Neural crest cell (in vitro differentiated cells): ENCODE measurements around the gene ARID4A. TPM values are rescaled to one million over a fixed set of nuclear protein-coding genes. Genes with fewer than 3 reads are reported as not detected.

Experiments used
- DNase-seq: peaks from one replicate; pipeline ENCODE4 v3.0.0; 2021; ENCODE audit warnings: low read depth, mixed read lengths, low spot score
- H3K27ac Mint-ChIP-seq: one replicate; pipeline ENCODE4 v1.8.0; 2021; ENCODE audit warnings: mild to moderate bottlenecking, mixed read lengths; ENCODE audit not compliant: unreplicated experiment
- H3K27me3 Mint-ChIP-seq: 2 replicates; pipeline ENCODE4 v1.8.0; 2021; ENCODE audit warnings: low read depth, mild to moderate bottlenecking, mixed read lengths
- H3K36me3 Mint-ChIP-seq: 2 replicates; pipeline ENCODE4 v1.8.0; 2021; ENCODE audit warnings: low read depth, mild to moderate bottlenecking, mixed read lengths
- H3K4me1 Mint-ChIP-seq: 2 replicates; pipeline ENCODE4 v1.8.0; 2021; ENCODE audit warnings: mixed read lengths
- H3K4me3 Mint-ChIP-seq: one replicate; pipeline ENCODE4 v1.8.0; 2021; ENCODE audit warnings: mild to moderate bottlenecking, mixed read lengths
- H3K9me3 Mint-ChIP-seq: 2 replicates; pipeline ENCODE4 v1.8.0; 2021; ENCODE audit warnings: mixed read lengths
- total RNA-seq: library from RNA; stranded (reverse); gene quantifications from 2 replicates; pipeline ENCODE4 v1.2.1, GENCODE V29; 2021
- TF ChIP-seq, protein P1 (sequence below): fragments of 200-600 bp; sonication (generic); conservative IDR thresholded peaks from 2 replicates; pipeline ENCODE4 v1.5.0; 2021; ENCODE audit warnings: antibody characterized with exemption, mild to moderate bottlenecking

Gene ARID4A
- total RNA-seq, 1 donor from 2014 or later = 30.5 TPM

DNA sequence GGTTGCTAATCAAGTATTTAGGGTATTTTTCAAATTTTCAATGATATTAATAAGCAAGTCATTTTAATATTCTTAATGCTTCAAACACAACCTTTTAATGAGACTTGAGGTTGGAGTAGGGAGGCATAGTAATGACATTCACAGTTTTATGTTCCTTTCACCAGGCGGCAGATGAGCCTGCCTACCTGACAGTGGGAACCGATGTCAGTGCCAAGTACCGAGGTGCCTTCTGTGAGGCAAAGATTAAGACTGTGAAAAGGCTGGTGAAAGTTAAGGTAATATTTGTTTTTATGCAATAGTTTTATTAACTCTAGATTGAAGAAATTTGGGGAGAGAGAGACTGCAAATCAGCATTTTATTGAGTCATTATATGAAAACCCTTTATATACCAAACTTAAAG, 3.1 kb downstream of the ARID4A start:
- H3K9me3 Mint-ChIP-seq = no peaks in the 10 kb centered on the region
- DNase-seq = no peak
- no peak overlapping the region for H3K4me3 Mint-ChIP-seq
- H3K27me3 Mint-ChIP-seq = no peaks in the 10 kb centered on the region
- no peak overlapping the region for H3K27ac Mint-ChIP-seq
- TF ChIP-seq, protein P1, sequence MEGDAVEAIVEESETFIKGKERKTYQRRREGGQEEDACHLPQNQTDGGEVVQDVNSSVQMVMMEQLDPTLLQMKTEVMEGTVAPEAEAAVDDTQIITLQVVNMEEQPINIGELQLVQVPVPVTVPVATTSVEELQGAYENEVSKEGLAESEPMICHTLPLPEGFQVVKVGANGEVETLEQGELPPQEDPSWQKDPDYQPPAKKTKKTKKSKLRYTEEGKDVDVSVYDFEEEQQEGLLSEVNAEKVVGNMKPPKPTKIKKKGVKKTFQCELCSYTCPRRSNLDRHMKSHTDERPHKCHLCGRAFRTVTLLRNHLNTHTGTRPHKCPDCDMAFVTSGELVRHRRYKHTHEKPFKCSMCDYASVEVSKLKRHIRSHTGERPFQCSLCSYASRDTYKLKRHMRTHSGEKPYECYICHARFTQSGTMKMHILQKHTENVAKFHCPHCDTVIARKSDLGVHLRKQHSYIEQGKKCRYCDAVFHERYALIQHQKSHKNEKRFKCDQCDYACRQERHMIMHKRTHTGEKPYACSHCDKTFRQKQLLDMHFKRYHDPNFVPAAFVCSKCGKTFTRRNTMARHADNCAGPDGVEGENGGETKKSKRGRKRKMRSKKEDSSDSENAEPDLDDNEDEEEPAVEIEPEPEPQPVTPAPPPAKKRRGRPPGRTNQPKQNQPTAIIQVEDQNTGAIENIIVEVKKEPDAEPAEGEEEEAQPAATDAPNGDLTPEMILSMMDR = no peak
- peaks cover 8% of the 10 kb centered on the region for H3K36me3 Mint-ChIP-seq
- peaks cover 15% of the 10 kb centered on the region for H3K4me1 Mint-ChIP-seq

GRCh38 chr14:58305730-58306129, 7.4 kb downstream of the ARID4A start:
- H3K36me3 Mint-ChIP-seq = peaks cover 13% of the 10 kb centered on the region
- H3K9me3 Mint-ChIP-seq = no peaks in the 10 kb centered on the region
- TF ChIP-seq, protein P1 = no peak
- DNase-seq = no peak
- H3K4me1 Mint-ChIP-seq = no peaks in the 10 kb centered on the region
- H3K27ac Mint-ChIP-seq = no peak overlapping the region
- H3K4me3 Mint-ChIP-seq = no peak overlapping the region
- no peaks in the 10 kb centered on the region for H3K27me3 Mint-ChIP-seq

DNA sequence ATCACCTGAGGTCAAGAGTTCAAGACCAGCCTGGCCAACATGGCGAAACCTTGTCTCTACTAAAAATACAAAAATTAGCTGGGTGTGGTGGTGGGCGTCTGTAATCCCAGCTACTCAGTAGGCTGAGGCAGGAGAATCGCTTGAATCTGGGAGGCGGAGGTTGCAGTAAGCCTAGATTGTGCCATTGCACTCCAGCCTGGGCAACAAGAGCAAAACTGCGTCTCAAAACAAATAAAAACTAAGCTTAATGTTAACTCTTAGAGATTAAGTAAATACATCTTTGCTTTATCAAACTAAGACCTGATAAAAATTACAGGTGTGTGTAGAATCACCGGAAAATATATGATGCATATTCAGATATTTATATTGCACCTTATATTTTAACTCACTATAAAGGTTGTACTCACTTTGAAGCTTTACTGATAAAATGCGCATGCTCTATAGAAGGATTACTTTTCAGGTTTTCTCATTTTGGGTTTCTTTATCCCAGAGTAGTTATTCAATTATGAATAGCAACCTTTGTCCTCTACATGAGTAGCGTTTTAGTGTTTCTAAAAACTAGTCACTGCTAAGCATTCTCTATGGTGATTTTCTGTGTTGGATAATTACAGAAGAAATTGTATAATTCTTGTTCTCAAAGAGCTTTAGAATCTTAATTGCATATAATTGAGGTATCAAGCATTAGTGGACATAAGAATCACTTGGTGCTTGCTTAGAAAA, 9.4 kb downstream of the ARID4A start:
- no peak overlapping the region for H3K4me3 Mint-ChIP-seq
- no peaks in the 10 kb centered on the region for H3K27me3 Mint-ChIP-seq
- H3K9me3 Mint-ChIP-seq = no peaks in the 10 kb centered on the region
- H3K4me1 Mint-ChIP-seq = no peaks in the 10 kb centered on the region
- peaks cover 13% of the 10 kb centered on the region for H3K36me3 Mint-ChIP-seq
- DNase-seq = no peak
- no peak overlapping the region for H3K27ac Mint-ChIP-seq
- TF ChIP-seq, protein P1 = no peak

DNA sequence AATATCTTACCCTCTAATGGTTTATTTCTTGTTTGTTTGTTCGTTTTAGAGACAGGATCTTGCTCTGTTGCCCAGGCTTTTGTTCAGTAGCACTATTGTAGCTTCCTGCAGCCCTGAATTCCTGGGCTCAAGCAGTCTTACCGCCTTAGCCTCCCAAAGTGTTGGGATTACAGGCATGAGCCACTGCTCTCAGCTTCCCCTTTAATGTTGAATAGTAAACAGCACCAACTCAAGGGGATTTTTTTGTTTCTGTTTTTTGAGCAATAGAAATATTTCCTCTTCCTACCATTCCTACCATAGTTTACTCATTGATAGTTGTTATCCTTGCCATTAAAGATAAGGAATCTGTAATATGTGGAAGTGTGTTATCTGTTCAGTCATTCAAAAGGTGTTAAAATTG, 10.7 kb downstream of the ARID4A start:
- H3K4me3 Mint-ChIP-seq = no peak overlapping the region
- DNase-seq = no peak
- H3K27me3 Mint-ChIP-seq = no peaks in the 10 kb centered on the region
- no peaks in the 10 kb centered on the region for H3K4me1 Mint-ChIP-seq
- TF ChIP-seq, protein P1 = no peak
- peaks cover 10% of the 10 kb centered on the region for H3K36me3 Mint-ChIP-seq
- H3K9me3 Mint-ChIP-seq = no peaks in the 10 kb centered on the region
- no peak overlapping the region for H3K27ac Mint-ChIP-seq

GRCh38 chr14:58313699-58314098, 15.3 kb downstream of the ARID4A start:
- Mint-ChIP-seq H3K27ac (no peak overlapping the region), H3K4me3 (no peak overlapping the region), H3K4me1 (no peaks in the 10 kb centered on the region), H3K9me3 (no peaks in the 10 kb centered on the region), H3K27me3 (no peaks in the 10 kb centered on the region), H3K36me3 (peaks cover 8% of the 10 kb centered on the region)
- no peak for DNase-seq
- TF ChIP-seq, protein P1 = no peak
